GM20431 (cell line): ENCODE results near the gene H2AZ2.

Source experiments
- in situ Hi-C: fragments of 300-500 bp; cut with MseI, MboI; formaldehyde crosslinking; loops from one replicate; pipeline ENCODE4 v1.15.0; 2020; ENCODE audit warnings: low sequenced_read_pairs; ENCODE audit not compliant: unreplicated experiment

The H2AZ2 gene

GRCh38 chr7:44847920-44848634 lies at the start of gene H2AZ2:
H2AZ2 (minus strand) TSS chr7:44848087; CDS start chr7:44847971, 116 bp downstream.
- in situ Hi-C loops = no loop called here

DNA sequence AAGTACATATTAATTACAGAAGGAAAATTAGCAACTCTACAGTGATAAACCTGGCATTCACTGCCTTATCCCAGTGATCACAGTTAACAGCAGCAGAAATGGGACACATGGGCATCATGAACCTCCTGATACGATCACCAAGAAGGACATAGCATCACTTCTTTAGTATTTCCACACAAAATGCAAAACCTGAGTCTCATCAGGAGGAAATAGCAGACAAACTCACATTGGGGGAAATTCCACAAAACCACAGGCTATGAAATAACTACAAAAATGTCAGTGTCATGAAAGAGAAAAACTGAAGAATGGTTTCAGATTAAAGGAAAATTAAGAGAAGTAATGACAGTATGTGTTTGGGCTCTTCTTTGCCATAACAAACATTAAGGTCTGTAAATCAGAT lies 49.4 kb upstream of the H2AZ2 start:
- in situ Hi-C loops = no loop called here

- in situ Hi-C loops = no loop called here
Observed at GRCh38 chr7:44894888-44895580, 47.1 kb upstream of the H2AZ2 start.

DNA sequence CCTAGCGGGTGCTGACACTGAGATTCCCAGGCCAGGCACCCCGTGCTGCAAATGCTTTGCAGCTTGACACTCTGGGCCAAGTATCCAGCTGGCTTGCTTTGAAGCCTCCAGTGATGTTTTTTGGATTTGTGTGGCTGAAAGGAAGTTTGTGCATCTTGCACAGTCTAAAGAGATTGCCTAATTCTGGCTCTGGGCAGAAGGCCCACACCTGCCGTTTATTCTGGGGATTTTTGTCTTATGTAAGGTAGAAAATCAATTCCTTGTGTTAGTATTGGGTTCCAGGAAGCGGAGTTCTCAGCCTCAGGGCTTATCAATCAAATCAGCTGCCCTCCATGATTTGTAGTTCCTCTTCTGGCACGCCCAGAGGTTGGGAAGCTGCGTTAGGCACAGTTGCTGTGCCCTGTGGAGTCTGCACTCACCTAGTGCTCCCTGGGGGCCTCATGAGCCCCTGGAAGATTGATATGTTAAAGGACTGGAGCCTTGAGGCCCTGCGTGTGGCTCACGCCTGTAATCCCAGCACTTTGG lies 45.9 kb upstream of the H2AZ2 start:
- in situ Hi-C loops = no loop called here

DNA sequence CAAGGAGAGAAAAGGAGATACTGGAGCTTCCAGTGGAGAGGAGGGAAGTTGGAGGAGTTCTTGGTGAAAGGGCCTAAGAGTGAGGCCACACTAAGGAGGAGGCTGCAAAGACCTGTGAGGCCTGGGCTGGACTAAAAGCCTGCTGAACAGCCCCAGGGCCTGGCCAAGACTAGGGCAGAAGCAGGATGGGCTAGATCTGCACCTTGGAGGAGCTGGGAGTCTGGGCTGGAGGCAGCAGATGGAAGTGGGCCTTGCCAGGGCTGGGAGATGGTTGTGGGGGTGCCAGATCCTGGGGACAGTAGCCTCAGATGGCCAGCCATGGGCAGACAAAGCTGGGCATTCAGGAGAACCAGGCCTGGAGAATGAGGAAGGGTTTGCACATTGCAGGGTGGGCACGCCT lies 43.9 kb upstream of the H2AZ2 start:
- in situ Hi-C loops = no loop called here

GRCh38 chr7:44891372-44891771 lies 43.5 kb upstream of the H2AZ2 start:
- in situ Hi-C loops = no loop called here

DNA sequence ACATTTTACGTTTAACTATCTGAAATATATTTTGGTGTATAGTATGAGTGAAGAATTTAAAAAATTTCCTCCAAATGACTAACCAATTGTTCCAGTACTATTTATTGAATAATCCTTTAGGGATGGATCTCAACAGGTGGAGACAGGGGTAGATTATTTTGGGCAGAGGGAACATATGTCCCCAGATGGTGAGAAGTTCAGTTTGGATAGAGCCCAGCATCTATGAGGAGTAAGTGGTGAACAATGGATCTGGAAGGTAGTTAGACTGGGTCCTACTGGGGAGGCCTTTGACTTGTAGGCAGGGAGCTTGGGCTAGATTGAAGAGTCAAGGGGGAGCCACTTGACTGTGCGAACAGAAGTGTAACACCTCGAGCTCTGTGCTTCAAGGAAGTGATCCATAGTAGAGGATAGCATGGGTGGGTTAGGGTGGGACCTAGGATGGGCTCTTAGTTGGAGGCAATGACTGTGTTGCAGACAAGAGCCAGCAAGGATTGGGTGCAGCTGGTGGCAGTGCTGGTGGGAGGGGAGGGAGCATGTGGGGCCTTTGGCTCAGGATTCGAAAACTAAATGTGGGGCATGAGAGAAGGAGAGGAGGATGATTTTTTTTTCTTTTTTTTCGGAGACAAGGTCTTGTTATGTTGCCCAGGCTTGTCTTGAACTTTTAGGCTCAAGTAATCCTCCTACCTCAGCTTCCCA lies 41.3 kb upstream of the H2AZ2 start:
- in situ Hi-C loops = no loop called here

GRCh38 chr7:44887293-44887692 lies 39.4 kb upstream of the H2AZ2 start:
- in situ Hi-C loops = no loop called here

- in situ Hi-C loops = no loop called here
Observed at GRCh38 chr7:44885394-44886317, 37.8 kb upstream of the H2AZ2 start, which contains the start of gene PURB. PURB (minus strand) TSS chr7:44885530; CDS start chr7:44885348, 182 bp downstream.

DNA sequence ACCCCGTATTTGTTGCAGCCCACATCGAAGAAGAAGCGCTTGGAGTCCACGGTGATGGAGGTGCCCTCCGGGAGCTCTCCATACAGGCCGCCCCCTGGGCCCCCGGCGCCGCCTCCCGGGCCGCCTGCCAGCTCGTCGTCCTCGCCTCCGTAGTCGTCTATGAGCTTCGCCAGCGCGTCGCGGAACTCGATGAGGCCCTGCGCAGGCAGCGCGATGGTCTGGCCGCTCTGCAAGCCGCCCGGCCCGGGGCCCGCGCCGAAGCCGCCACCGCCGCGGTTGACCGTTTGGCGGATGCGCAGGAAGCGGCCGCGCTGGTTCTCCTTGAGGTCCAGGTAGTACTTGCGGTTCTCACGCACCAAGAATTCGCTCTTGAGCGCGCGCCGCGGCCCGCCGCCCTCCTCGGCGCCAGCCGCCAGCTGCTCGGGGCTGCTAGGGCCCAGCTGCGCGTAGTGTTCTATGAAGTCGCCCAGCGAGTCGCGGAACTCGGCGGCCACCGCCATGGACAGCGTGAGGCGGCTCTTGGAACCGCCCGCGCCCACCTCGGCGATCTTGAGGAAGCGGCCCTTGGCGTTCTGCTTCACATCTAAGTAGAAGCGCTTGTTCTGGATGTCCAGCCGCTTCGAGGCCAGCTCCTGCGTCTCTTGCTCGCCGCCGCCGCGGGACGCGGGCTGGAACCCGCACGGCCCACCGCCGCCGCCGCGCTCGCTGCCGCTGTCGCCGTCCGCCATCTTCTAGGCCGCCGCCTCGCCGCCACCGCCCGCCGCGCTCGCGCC lies 36.9 kb upstream of the H2AZ2 start:
- in situ Hi-C loops = no loop called here

GRCh38 chr7:44883961-44884620 lies 36.2 kb upstream of the H2AZ2 start:
- in situ Hi-C loops = no loop called here

GRCh38 chr7:44882899-44883298 lies 35.0 kb upstream of the H2AZ2 start:
- in situ Hi-C loops = no loop called here

DNA sequence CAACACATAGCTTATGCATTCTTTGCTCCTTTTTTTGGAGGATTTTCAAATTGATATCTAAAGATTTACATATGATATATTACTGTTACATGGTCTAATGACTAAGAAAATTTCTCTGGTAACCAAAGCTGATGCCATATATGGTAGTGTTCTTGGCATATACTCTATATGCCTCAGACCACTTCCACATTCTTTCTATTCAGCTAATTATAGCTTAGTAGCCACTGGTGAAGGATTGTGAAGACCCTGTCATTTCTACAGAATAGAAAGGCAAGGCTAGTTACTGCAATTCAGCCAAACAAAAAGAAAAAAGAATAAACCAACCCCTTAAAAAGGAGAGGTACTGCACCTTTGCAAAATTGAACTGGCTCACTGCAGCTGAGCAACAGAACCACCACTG lies 33.7 kb upstream of the H2AZ2 start:
- in situ Hi-C loops = no loop called here

DNA sequence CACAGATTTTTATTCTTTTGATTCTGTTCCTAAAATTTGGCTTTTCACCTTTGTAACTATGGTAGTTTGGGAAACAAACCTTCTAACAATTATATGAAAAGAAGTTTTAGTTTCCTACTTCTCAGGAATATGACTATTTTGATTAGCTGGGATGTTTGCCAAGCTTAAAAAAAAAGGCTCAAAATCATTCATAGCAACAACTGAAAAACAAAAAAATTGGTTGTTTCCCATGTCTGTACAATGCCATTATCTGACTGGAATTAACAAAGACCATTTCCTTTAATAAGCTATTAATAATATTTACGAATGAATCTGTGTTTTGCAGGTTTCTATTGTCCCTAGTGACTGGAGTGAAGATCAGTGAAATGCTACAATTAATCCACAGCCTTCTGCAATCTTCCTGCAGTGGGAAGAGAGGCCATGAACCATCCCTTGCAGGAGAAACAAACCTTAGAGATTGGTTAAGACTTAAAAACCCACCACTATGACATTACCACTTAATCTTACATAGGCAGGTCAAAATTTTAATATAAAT lies 33.2 kb upstream of the H2AZ2 start:
- in situ Hi-C loops = no loop called here

DNA sequence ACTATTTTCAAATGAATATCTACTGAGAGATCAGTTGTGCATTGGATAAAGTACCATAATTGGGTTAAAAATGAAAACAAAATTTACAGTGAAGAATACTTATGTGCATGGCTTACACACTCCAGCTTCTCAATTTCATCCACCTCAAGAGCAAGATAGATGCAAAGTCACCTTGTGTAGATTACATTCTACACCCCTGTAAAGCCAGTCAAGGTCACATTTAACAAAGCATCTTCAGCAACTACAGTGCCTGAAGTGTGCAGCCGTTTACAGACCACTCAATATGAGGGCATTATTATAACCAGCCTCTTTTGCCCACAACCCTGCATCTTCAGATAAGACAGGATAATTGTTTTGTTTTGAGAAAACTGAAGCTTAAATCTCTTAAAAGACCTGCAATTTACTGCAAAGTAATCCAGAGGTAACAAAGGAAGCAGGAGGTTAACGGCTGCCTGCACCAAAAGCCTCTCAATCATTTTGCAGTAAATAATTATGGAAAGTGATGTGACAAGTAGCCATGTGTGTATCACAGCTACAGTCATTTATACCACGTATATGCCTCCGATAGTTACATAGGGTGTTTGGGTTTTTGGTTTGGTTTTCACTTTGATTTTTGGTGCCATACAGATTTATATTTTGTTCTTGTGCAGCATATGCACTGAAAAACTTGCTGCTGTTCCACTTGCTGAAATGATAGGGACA lies 32.6 kb upstream of the H2AZ2 start:
- in situ Hi-C loops = no loop called here

- in situ Hi-C loops = no loop called here
Observed at GRCh38 chr7:44876393-44876792, 28.5 kb upstream of the H2AZ2 start.

DNA sequence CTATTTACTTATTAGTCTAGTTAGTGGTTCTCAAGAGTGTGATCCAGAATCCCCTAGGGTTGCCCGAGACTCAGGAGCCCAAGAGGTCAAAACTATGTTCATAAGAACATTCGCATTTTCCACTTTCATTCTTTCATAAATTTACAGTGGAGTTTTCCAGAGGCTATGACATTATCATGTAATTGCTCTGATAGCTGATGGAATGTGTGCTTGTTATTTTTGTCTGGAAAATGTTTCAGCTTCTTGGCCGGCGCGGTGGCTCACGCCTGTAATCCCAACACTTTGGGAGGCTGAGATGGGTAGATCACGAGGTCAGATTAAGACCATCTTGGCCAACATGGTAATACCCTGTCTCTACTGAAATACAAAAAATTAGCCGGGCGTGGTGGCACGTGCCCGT lies 27.4 kb upstream of the H2AZ2 start:
- in situ Hi-C loops = no loop called here

DNA sequence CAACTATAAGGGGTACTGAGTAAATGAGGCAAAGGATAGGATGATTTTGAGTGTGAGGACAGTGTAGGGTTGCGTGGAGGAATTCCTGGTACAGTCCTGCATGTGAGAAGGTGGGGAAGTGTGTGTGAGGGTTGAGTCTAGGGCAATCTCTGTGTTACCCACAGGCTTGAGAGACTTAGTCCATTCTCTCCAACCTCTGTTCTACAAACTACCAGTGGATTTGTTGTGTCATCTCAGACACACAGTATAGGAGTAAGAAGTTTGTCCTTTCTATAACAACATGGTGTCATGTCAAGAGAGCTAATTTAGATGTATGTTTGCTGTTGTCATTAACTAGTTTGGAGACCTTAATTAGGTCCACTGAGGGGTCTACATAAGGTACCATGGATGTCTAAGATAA lies 24.9 kb upstream of the H2AZ2 start:
- in situ Hi-C loops = no loop called here
